Trophoblast cell (in vitro differentiated cells and primary cell): ENCODE data around the gene POLA1.
"Not testable (repeated sequence)": the region's sequence is repeated elsewhere in the genome, so short reads cannot be mapped to it uniquely, and the experiment has no call there.

Source experiments
- DNase-seq, 2 donors: peaks; one replicate each; pipeline ENCODE4 v3.0.0-alpha.2; 2016
- H2AFZ ChIP-seq: 2 replicates; pipeline ENCODE4 v1.6.1; 2013; ENCODE audit warnings: low read length, moderate library complexity, mild to moderate bottlenecking; ENCODE audit not compliant: insufficient read depth, poor library complexity
- H2AK5ac ChIP-seq: 2 replicates; pipeline ENCODE4 v1.6.1; 2013; ENCODE audit warnings: mild to moderate bottlenecking, low read length
- H2BK120ac ChIP-seq: 2 replicates; pipeline ENCODE4 v1.6.1; 2013; ENCODE audit warnings: low read length, mild to moderate bottlenecking, moderate library complexity; ENCODE audit not compliant: insufficient read depth, poor library complexity
- H2BK12ac ChIP-seq: 2 replicates; pipeline ENCODE4 v1.6.1; 2013; ENCODE audit warnings: mild to moderate bottlenecking, low read length, moderate library complexity
- H2BK5ac ChIP-seq: 2 replicates; pipeline ENCODE4 v1.6.1; 2013; ENCODE audit warnings: low read length, low read depth, moderate library complexity, mild to moderate bottlenecking; ENCODE audit not compliant: poor library complexity
- H3K14ac ChIP-seq: 2 replicates; pipeline ENCODE4 v1.6.1; 2013; ENCODE audit warnings: mild to moderate bottlenecking, low read length
- H3K18ac ChIP-seq: 2 replicates; pipeline ENCODE4 v1.6.1; 2013; ENCODE audit warnings: mild to moderate bottlenecking, low read length
- H3K23ac ChIP-seq: 2 replicates; pipeline ENCODE4 v1.6.1; 2013; ENCODE audit warnings: low read length
- H3K27ac ChIP-seq: 2 replicates; pipeline ENCODE4 v1.5.1; 2013; ENCODE audit warnings: low read depth, mild to moderate bottlenecking, inconsistent platforms, low read length, moderate library complexity
- H3K27me3 ChIP-seq: 2 replicates; pipeline ENCODE4 v1.6.1; 2013; ENCODE audit warnings: inconsistent platforms, mild to moderate bottlenecking, low read length, moderate library complexity; ENCODE audit not compliant: insufficient read depth
- H3K36me3 ChIP-seq, 2 experiments: 1 replicate in 1 of 2; 2 replicates in 1 of 2; pipeline ENCODE4 v1.6.1; 2013; ENCODE audit warnings: low read length in 2 of 2, mild to moderate bottlenecking in 2 of 2, moderate library complexity in 1 of 2; ENCODE audit not compliant: insufficient read depth in 2 of 2, control insufficient read depth in 1 of 2
- H3K4ac ChIP-seq: 2 replicates; pipeline ENCODE4 v1.6.1; 2013; ENCODE audit warnings: low read depth, mild to moderate bottlenecking, low read length, moderate library complexity
- H3K4me1 ChIP-seq, 2 experiments: 1 replicate in 1 of 2; 2 replicates in 1 of 2; pipeline ENCODE4 v1.6.1; 2013; ENCODE audit warnings: low read length in 2 of 2, mild to moderate bottlenecking in 2 of 2, moderate library complexity in 1 of 2; ENCODE audit not compliant: insufficient read depth in 2 of 2, control insufficient read depth in 1 of 2
- H3K4me2 ChIP-seq: 2 replicates; pipeline ENCODE4 v1.6.1; 2013; ENCODE audit warnings: inconsistent platforms, mild to moderate bottlenecking, low read length, moderate library complexity
- H3K4me3 ChIP-seq: 2 replicates; pipeline ENCODE4 v1.5.1; 2013; ENCODE audit warnings: mild to moderate bottlenecking, low read depth, low read length, inconsistent platforms
- H3K79me1 ChIP-seq: one replicate; pipeline ENCODE4 v1.6.1; 2013; ENCODE audit warnings: low read length
- H3K79me2 ChIP-seq: 2 replicates; pipeline ENCODE4 v1.6.1; 2013; ENCODE audit warnings: low read length, mild to moderate bottlenecking; ENCODE audit not compliant: control insufficient read depth, insufficient read depth, poor library complexity
- H3K9ac ChIP-seq: 2 replicates; pipeline ENCODE4 v1.6.1; 2013; ENCODE audit warnings: mild to moderate bottlenecking, low read length
- H3K9me3 ChIP-seq: 2 replicates; pipeline ENCODE4 v1.6.1; 2013; ENCODE audit warnings: low read depth, mild to moderate bottlenecking, control low read depth, inconsistent platforms, low read length; ENCODE audit not compliant: insufficient read depth
- H4K12ac ChIP-seq: 2 replicates; pipeline ENCODE4 v1.6.1; 2013; ENCODE audit warnings: low read depth, mild to moderate bottlenecking, low read length, moderate library complexity
- H4K8ac ChIP-seq: 2 replicates; pipeline ENCODE4 v1.6.1; 2013; ENCODE audit warnings: low read depth, mild to moderate bottlenecking, low read length, moderate library complexity
- H4K91ac ChIP-seq: one replicate; pipeline ENCODE4 v1.6.1; 2013; ENCODE audit warnings: low read depth, mild to moderate bottlenecking, low read length, moderate library complexity
- whole genome bisulfite sequencing: extraction: QIAGEN DNeasy Blood & Tissue Kit; methylation state at CpG from one replicate; pipeline ENCODE4 v1.1.7; 2013; ENCODE audit warnings: missing lambda C conversion rate; ENCODE audit not compliant: insufficient read length, insufficient coverage; ENCODE audit errors: extremely low coverage; 5-methylcytosine and 5-hydroxymethylcytosine counted together

The POLA1 gene

DNA sequence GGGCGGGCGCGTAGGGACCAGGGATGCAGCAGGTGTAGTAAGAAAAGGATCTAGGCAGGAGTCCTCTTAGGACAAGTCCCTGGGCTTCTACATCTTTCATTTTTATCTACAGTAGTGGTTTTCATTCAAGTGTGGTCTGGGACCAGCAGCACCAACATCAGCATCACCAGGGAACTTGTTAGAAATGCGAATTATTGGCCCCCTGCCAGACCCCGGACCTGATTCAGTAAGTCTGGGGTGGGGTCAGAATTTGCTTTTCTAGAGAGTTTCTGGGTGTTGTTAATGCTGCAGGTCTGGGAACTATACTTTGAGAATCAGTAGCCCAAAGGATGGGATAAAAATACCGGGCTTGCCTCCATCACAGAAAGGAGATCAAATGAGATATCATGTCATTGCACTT, 45.2 kb upstream of the POLA1 start:
- H3K4ac ChIP-seq: no peak overlapping the region
- H3K14ac ChIP-seq: no peak overlapping the region
- no peaks in the 10 kb centered on the region for H3K79me1 ChIP-seq
- no peaks in the 10 kb centered on the region for H3K36me3 ChIP-seq
- H4K8ac ChIP-seq: no peak overlapping the region
- no CpG with 5 or more reads among the region's 6 CpGs for WGBS
- H4K12ac ChIP-seq: no peak overlapping the region
- H2BK120ac ChIP-seq: no peak overlapping the region
- no peak overlapping the region for H4K91ac ChIP-seq
- H3K18ac ChIP-seq: no peak overlapping the region
- no peak overlapping the region for H3K9ac ChIP-seq
- no peak overlapping the region for H3K27ac ChIP-seq
- H2BK5ac ChIP-seq: no peak overlapping the region
- H2AK5ac ChIP-seq: no peak overlapping the region
- no peaks in the 10 kb centered on the region for H3K9me3 ChIP-seq
- no peak overlapping the region for H3K4me2 ChIP-seq
- H2BK12ac ChIP-seq: no peak overlapping the region
- no peak overlapping the region for H3K23ac ChIP-seq
- H3K79me2 ChIP-seq: no peaks in the 10 kb centered on the region
- no peak overlapping the region for H3K4me3 ChIP-seq
- no peaks in the 10 kb centered on the region for H3K27me3 ChIP-seq
- no peak overlapping the region for H2AFZ ChIP-seq
- H3K4me1 ChIP-seq: peaks cover 0 to 3% of the 10 kb centered on the region in 2 experiments
- no peak for DNase-seq

- H3K23ac ChIP-seq: no peak overlapping the region
- WGBS: no CpG with 5 or more reads among the region's 2 CpGs
- H3K18ac ChIP-seq: no peak overlapping the region
- H3K4me2 ChIP-seq: no peak overlapping the region
- no peaks in the 10 kb centered on the region for H3K79me2 ChIP-seq
- no peaks in the 10 kb centered on the region for H3K27me3 ChIP-seq
- H2BK5ac ChIP-seq: no peak overlapping the region
- no peak overlapping the region for H4K12ac ChIP-seq
- H3K4ac ChIP-seq: no peak overlapping the region
- no peak overlapping the region for H2BK12ac ChIP-seq
- H3K36me3 ChIP-seq: no peaks in the 10 kb centered on the region
- no peak overlapping the region for H3K27ac ChIP-seq
- H3K9ac ChIP-seq: no peak overlapping the region
- no peaks in the 10 kb centered on the region for H3K9me3 ChIP-seq
- H3K14ac ChIP-seq: no peak overlapping the region
- no peak overlapping the region for H2AFZ ChIP-seq
- H2AK5ac ChIP-seq: no peak overlapping the region
- no peak overlapping the region for H3K4me3 ChIP-seq
- H2BK120ac ChIP-seq: no peak overlapping the region
- H4K8ac ChIP-seq: no peak overlapping the region
- DNase-seq: no peak
- H3K4me1 ChIP-seq: peaks cover 0 to 2% of the 10 kb centered on the region in 2 experiments
- no peak overlapping the region for H4K91ac ChIP-seq
- H3K79me1 ChIP-seq: no peaks in the 10 kb centered on the region
Observed at GRCh38 chrX:24651783-24652182, 41.9 kb upstream of the POLA1 start.

DNA sequence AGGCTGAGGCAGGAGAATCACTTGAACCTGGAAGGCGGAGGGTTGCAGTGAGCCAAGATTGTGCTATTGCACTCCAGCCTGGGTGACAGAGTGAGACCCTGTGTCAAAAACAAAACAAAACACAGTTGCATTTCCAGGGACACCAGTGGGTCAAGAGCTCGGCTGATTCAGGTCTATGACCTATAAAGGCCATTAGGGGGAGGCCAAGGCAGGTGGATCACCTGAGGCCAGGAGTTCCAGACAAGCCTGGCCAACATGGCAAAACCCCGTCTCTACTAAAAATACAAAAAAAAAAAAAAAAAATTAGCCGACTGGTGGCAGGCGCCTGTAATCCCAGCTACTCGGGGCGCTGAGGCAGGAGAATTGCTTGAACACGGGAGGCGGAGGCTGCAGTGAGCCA, 38.0 kb upstream of the POLA1 start:
- H2BK12ac ChIP-seq, H3K18ac ChIP-seq: not testable (repeated sequence)

DNA sequence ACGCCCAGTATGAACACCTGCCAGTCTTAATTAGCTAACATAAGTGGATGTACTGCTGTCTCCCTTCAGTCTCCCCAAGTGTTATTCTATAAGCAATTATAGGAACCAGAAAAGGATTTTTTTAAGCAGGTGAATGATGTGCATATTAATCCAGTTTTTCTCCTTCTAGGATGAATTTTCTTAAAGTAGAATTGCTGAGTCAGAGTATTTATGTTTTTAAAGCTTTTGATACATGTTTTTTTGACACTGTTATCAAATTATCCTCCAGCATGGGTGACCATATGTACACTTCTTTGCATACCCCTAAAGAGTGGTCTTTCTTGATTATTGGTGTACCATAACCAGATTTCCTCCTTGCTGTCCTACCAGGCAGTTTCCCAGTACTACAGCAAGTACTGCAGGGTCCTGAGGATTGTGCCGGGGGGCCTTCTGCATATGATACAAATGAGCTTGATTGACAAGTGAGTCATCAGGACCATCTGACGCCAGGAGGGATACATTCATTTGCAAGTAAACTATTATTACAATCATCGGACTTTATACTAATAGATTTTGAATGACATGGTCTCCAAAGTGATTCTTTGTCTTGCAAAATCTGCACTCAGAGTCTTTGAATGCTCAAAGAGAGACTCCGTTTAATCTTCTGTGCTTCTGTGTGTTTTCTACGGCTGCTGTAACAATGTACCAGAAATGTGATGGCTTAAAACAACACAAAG, 35.9 kb upstream of the POLA1 start:
- H3K4me2 ChIP-seq: no peak overlapping the region
- no peak for DNase-seq
- H4K12ac ChIP-seq: no peak overlapping the region
- H2BK5ac ChIP-seq: no peak overlapping the region
- H2AK5ac ChIP-seq: no peak overlapping the region
- no peak overlapping the region for H3K27ac ChIP-seq
- no peak overlapping the region for H3K23ac ChIP-seq
- H3K9me3 ChIP-seq: no peaks in the 10 kb centered on the region
- H3K4me1 ChIP-seq: no peaks in the 10 kb centered on the region
- no peaks in the 10 kb centered on the region for H3K27me3 ChIP-seq
- no peak overlapping the region for H3K9ac ChIP-seq
- no peak overlapping the region for H2AFZ ChIP-seq
- no peak overlapping the region for H3K4me3 ChIP-seq
- no CpG with 5 or more reads among the region's 6 CpGs for WGBS
- H2BK120ac ChIP-seq: no peak overlapping the region
- no peak overlapping the region for H3K14ac ChIP-seq
- H4K91ac ChIP-seq: no peak overlapping the region
- no peaks in the 10 kb centered on the region for H3K79me1 ChIP-seq
- no peaks in the 10 kb centered on the region for H3K79me2 ChIP-seq
- no peak overlapping the region for H3K4ac ChIP-seq
- no peak overlapping the region for H4K8ac ChIP-seq
- no peaks in the 10 kb centered on the region for H3K36me3 ChIP-seq
- no peak overlapping the region for H2BK12ac ChIP-seq
- H3K18ac ChIP-seq: no peak overlapping the region

More for the DNA sequence above, 38.0 kb upstream of the POLA1 start:
- not testable (repeated sequence) for H2BK5ac ChIP-seq, H3K23ac ChIP-seq, H3K27me3 ChIP-seq, H3K79me1 ChIP-seq, H3K4me3 ChIP-seq, H3K4ac ChIP-seq, H3K9ac ChIP-seq, H2BK120ac ChIP-seq, H4K91ac ChIP-seq, H3K79me2 ChIP-seq, H4K12ac ChIP-seq, H3K4me2 ChIP-seq, H2AK5ac ChIP-seq, H3K4me1 ChIP-seq, DNase-seq, H3K36me3 ChIP-seq, H2AFZ ChIP-seq, H3K27ac ChIP-seq, H4K8ac ChIP-seq, H3K14ac ChIP-seq, H3K9me3 ChIP-seq
- WGBS: no CpG with 5 or more reads among the region's 9 CpGs
